ENCODE results near the gene SETD2.
A peak's percentile ranks its signal among the peaks of the same experiment; 100 is the strongest.

The SETD2 gene

DNA sequence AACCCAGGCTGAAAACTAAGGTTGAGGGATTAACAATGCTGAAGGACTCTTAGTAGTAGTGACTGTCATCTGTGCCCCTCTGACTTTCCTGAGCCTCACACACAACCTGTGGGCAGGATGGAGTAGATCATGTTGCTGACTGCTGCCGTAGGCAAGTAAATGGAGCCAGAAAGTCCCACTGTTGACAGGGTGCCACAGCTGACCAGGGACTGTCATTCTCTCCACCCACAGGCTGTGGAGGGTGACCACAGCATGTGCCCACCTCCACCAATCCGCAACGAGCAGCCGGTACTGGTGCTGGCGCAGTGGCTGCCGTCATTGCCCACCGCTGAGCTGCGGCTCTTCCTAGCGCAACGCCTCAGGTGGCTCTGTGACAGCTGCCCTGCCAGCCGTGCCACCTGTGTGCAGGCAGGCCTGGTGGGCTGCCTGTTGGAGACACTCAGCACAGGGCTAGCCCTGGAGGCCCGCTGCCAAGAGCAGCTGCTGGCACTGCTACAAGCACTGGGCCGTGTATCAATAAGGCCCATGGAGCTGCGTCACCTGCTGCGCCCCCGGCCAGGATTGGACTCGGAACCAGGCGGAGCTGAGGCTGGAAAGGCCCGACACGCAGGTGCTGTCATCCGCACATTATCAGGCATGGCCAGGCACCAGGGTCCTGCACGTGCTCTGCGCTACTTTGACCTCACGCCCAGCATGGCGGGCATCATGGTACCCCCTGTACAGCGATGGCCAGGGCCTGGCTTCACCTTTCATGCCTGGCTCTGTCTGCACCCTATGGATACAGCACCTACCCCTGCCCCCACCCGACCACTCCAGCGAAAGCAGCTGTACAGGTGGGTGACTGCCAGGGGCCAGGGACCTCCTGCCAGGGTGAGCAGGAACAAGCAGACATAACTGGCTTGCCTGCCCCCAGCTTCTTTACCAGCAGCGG, 168.8 kb downstream of the SETD2 start:
- DNase-seq: no peak

DNA sequence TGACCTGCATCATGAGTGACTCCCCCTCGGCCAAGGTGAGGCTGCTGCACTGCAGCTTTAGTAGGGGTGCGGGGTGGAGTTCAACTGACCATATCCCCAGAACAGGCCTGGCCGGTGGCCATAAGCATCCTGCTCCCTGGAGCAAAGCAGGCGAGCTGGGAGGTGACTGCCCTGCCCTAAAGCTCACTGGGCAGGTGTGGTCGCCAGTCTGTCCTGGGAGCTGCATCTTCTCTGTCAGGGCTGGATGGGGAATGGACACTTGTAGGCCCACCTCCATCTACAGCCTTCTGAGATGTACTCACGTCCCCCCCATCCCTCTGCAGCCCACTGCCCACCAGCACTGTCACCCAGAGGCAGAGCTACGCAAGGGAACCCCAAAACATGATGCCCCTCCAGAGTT, 169.9 kb downstream of the SETD2 start:
- no peak for DNase-seq

DNA sequence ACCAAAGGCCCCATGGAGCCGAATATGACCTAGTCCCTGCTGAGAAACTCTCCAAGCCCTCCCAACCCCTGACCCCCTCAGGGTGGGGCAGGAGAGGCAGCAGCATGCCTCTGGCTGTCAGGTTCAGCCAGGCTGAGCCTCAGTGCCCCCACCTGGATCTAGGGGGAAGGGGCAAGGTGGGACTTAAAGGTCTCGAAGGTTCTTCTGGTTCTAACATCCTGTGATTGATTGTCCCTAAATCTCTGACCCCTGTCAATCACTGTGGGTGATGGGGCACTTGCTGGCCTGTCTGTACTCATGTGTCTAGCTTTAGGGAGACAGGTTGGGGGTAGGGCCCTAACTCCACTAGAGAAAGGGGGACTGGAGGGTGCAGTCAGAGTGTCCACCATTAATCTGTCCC, 170.6 kb downstream of the SETD2 start:
- no peak for DNase-seq

DNA sequence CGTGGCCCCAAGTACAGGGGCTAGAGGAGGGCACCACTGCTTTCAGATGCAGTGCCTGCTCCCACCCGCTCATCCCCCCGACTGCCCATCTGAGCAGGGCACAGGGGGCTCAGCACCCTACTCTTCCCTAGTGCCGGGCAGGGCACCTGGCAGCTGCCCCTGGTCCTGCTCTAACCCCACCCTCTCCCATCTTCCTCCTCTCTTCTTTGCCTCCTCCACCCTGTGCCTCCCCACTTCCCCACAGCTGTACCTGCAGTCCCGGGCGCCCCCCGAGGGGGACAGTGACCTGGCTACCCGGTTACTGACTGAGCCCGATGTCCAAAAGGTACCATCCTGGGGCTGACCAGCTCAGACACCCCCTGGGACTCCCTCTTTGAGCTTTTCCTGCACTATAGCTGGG, 171.7 kb downstream of the SETD2 start:
- no peak for DNase-seq

- DNase-seq: no peak
Observed at GRCh38 chr3:46991406-46992165, 172.3 kb downstream of the SETD2 start.

- DNase-seq: no peak
Observed at GRCh38 chr3:46990573-46991374, 173.1 kb downstream of the SETD2 start.

DNA sequence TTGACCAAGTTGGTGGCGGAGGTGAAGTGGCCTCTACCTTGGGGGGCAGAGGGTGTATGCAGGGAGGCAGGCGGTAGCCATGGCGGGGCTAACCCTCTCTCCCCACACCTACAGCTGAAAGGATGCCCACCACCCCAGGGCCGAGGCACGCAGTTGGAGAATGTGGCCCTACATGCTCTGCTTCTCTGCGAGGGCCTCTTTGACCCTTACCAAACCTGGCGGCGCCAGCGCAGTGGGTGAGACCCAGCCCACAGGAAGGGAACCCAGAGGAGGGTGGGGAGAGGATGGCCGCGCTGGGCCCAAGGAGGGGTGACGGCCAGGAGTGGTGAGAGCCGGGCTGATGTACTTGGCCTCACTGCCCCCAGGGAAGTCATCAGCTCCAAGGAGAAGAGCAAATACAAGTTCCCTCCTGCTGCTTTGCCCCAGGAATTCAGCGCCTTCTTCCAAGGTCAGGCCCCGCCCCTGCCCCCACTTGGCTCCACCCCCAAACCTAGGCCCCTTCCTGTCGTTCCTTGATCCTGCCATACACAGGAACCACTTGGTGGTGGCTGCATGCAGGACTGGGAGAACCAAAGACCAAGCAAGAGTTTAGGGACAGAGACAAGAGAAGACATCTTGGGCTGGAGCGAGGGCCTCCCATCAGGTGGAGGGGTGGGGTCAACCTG, 174.6 kb downstream of the SETD2 start:
- DNase-seq: no peak

GRCh38 chr3:46988616-46989015, 175.3 kb downstream of the SETD2 start:
- DNase-seq: no peak

- DNase-seq: no peak
Observed at GRCh38 chr3:46987743-46988401, 176.0 kb downstream of the SETD2 start.

- no peak for DNase-seq
Observed at GRCh38 chr3:46987319-46987742, 176.6 kb downstream of the SETD2 start.

GRCh38 chr3:46986782-46987310, 177.1 kb downstream of the SETD2 start:
- DNase-seq: no peak

- no peak for DNase-seq
Observed at GRCh38 chr3:46986055-46986730, 177.7 kb downstream of the SETD2 start.

GRCh38 chr3:46985588-46985987, 178.3 kb downstream of the SETD2 start:
- no peak for DNase-seq

DNA sequence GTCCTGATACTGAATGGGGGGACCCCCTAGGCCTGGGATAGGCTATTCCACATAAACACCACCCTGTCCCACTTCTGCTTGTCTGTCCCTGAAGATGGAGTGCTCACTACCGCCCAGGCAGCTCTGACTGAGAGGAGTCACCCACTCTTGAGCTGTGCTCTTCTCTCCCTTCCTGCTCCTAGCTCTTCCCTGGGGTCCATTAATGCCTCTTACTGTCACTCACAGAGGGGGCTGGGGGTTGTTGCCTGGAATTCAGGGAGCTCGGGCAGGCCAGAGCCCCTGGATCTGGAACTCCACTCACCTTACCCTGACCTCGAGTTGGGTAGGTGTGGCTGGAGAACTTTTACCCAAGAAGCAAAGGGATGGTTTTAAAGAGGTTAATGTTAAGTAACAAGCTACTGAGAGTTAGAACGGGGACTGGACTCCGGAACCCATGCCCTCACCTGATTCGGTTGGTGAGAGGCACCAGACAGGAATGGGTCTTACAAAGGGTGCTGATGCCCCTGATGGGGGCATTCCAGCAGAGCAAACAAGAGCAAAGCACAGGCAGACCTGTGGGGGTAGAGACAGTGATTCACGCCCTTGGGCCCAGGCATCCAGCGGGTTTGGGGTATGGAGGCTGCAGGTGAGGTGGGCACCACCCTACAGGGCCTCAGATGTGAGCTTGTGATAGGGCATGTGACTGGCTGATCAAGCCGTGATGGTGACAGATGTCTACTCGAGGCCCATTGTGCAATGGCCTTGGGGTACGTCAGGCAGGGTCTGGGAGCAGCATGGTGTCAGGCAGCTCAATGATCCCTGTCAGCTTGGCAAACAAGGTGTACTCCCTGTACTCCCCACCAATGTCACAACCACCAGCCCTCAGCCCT, 179.1 kb downstream of the SETD2 start:
- DNase-seq: no peak

DNA sequence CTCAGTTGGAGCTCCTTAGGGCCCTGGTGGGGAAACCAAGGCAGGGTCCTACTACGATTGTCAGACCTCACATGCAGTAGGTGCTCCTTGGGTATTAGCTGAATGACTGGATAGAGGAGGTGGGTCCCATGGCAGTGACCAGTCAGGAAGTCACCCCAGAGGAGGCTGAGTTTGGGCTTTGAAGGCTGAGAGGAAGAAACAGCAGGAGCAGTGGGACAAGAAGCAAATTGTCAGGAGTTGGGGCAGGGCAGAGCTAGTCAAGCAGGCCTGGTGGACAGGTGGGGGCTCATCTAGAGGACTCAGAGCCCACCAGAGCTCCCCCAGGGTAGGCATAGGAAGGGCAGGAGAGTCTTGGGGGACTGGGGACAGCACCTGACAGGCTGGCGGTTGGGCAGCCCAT, 181.4 kb downstream of the SETD2 start:
- DNase-seq: no peak

DNA sequence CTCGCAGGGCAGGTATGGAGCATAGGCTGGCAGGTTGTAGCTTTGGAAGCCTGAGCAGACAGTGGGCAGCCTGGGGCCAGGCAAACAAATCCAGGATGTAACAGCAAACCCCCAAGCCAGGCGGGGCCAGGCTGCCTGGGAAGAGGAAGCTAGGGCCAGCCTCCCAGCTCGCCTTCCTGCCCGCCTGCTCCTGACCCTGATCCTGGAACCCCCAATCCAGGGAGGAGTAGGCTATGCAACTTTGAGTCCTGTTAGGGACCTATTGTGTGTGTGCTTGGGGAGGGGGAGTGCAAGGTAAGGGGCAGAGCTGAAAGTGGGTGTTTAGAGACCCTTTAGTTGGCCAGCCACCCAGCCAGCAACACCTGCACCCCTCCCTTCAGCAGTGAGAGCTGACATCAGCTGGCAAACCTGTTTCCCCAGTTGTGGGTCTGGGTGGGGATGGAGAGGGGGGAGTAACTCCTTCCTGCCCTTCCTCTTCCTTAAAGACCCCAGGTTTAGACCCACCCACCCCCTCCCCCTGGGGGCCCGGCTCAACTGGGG, 181.9 kb downstream of the SETD2 start:
- DNase-seq: no peak

- DNase-seq: no peak
Observed at GRCh38 chr3:46979958-46980497, 183.9 kb downstream of the SETD2 start.

DNA sequence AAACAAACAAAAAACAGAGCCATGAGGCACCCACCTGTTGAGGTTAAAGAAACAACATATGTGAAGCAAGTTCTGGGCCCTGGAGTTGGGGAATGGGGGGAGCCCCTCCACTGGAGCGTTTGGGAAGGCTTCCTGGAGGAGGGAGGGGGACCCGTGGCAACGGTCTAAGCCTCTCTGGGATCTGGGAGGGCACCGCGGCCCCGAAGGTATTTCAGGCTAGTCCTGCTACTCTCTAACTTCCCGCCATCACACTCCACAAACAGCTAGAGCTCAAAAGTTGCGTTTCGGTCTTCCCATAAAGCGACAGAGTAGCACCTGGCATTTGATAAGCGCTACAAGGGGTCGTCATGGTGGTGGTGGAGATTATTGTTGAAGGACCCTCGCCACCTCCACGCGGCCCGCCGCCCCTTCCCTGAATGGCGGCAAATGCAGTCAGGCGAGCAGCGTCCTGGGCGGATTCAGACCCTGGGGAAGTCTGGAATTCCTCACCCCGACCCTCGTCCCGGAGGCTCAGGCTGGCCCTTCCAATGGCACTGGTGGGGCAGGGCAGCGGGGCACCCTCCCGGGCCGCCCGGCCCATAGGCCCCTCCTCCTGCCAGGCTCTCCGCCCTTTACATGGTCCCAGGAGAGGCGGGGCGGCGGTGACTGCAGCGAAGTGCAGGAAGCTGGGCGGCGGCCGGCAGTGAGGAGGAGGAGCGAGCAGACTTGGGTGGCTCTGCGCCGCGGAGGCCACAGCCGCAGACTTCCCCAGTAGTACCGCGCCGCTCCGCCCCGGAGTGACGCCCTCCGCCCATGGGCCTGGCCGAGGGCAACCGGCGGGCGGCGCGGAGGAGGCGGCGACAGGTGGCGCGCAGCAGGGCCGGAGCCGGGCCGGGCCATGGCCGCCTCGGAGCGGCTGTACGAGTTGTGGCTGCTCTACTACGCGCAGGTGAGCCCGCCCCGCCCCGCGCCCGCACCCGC, 184.6 kb downstream of the SETD2 start, which contains the start of gene NBEAL2:
NBEAL2 (plus strand) TSS at position 682 of the 960 bp plus-strand sequence; CDS start at position 878, 196 bp downstream.
- DNase-seq: peak; percentile 69
